ENCODE data around the gene NACC1.

NACC1 gene

GRCh38 chr19:13100841-13101589, 17.0 kb upstream of the NACC1 start:
- DNase-seq: no peak

GRCh38 chr19:13101590-13102415, 16.3 kb upstream of the NACC1 start:
- no peak for DNase-seq

GRCh38 chr19:13102416-13102665, 15.7 kb upstream of the NACC1 start:
- DNase-seq: no peak

GRCh38 chr19:13102666-13103580, 15.1 kb upstream of the NACC1 start, which contains the start of gene LYL1:
Gene LYL1 (minus strand): TSS chr19:13102858. CDS start chr19:13101171, 1,687 bp downstream.
- no peak for DNase-seq

- DNase-seq: no peak
Measured at GRCh38 chr19:13103581-13104359, 14.3 kb upstream of the NACC1 start.

- no peak for DNase-seq
Measured at GRCh38 chr19:13104360-13104847, 13.7 kb upstream of the NACC1 start.

GRCh38 chr19:13104848-13105711, 13.0 kb upstream of the NACC1 start:
- DNase-seq: no peak

- no peak for DNase-seq
Measured at GRCh38 chr19:13109361-13110098, 8.5 kb upstream of the NACC1 start.

GRCh38 chr19:13110099-13110610, 7.9 kb upstream of the NACC1 start:
- no peak for DNase-seq

GRCh38 chr19:13112555-13112954, 5.5 kb upstream of the NACC1 start:
- no peak for DNase-seq

- no peak for DNase-seq
Measured at GRCh38 chr19:13115936-13116281, 2.2 kb upstream of the NACC1 start.

GRCh38 chr19:13116282-13117175, 1.5 kb upstream of the NACC1 start, which contains the start of gene TRMT1:
Gene TRMT1 (minus strand): TSS chr19:13116740. CDS start chr19:13116399, 341 bp downstream.
- DNase-seq: peak; percentile 69

- DNase-seq: no peak
Measured at GRCh38 chr19:13117176-13117771, 790 bp upstream of the NACC1 start.

- DNase-seq: no peak
Measured at GRCh38 chr19:13118424-13119193, 545 bp downstream of the NACC1 start.

- DNase-seq: no peak
Measured at GRCh38 chr19:13119627-13120026, 1.6 kb downstream of the NACC1 start.

GRCh38 chr19:13120031-13120430, 2.0 kb downstream of the NACC1 start:
- DNase-seq: no peak

GRCh38 chr19:13120817-13121216, 2.8 kb downstream of the NACC1 start:
- DNase-seq: no peak

Data from NCI-H1436 treated with DMSO at 0.1 percent for 48 hours (cell line).